Lower leg skin (tissue), 4 donors: Measurements from ENCODE around the gene SLC25A13. TPM values are rescaled to one million over a fixed set of nuclear protein-coding genes. Genes with fewer than 3 reads are reported as not detected.

Experiments used
- DNase-seq, 2 donors: peaks; one replicate each; pipeline ENCODE4 v3.0.0-alpha.2; 2019; ENCODE audit warnings: low spot score in 2 of 2
- H3K4me3 ChIP-seq: fragments of 200-600 bp; sonication (generic); 2 replicates; pipeline ENCODE4 v1.5.1; 2017; ENCODE audit warnings: mild to moderate bottlenecking, low read depth; ENCODE audit not compliant: poor library complexity, severe bottlenecking
- CTCF ChIP-seq, 3 donors: fragments of 450-650 bp; IDR thresholded peaks; one replicate each; pipeline ENCODE4 v1.5.1; 2016; ENCODE audit warnings: antibody characterized with exemption in 3 of 3, mild to moderate bottlenecking in 3 of 3, moderate library complexity in 2 of 3
- POLR2A ChIP-seq, 2 donors: fragments of 450-650 bp; IDR thresholded peaks; one replicate each; pipeline ENCODE4 v1.6.1; 2016 to 2017; ENCODE audit warnings: antibody characterized with exemption in 2 of 2, mild to moderate bottlenecking in 1 of 2, moderate library complexity in 1 of 2
- WGBS, 2 donors: methylation state at CpG; one replicate each; pipeline ENCODE4 v1.1.5; 2018; 5-methylcytosine and 5-hydroxymethylcytosine counted together
- intact Hi-C: fragments of 100-400 bp; cut with DNase I; formaldehyde crosslinking; loops from one replicate; pipeline ENCODE4 v1.15.0; 2023; ENCODE audit warnings: low total_unique reads
- total RNA-seq, 4 donors: library from RNA; depleted of rRNA; stranded (reverse); fragments of >200 nt; gene quantifications; one replicate each; pipeline ENCODE4 v1.1.0, GENCODE V29; 2016

The SLC25A13 gene
- total RNA-seq, 4 donors from 2014 or later, result 28.5 to 39.8 (median 33.0) TPM

DNA sequence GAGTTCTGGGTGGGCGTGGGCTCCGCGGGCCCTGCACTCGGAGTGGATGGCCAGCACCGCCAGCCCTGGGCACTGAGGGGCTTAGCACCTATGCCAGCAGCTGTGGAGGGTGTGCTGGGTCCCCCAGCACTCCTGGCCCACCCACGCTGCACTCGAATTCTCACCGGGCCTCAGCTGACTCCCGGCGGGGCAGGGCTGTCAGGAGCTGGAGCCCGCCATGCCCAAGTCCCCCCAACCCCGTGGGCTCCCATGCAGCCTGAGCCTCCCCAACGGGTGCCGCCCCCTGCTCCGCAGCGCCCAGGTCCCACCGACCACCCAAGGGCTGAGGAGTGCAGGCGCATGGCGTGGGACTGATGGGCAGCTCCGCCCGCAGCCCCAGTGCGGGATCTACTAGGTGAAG is 93.1 kb downstream of the SLC25A13 start:
- no peak for DNase-seq
- no peak overlapping the region for H3K4me3 ChIP-seq
- 96 to 97% methylated on average over 11 to 13 of the region's 22 CpGs for WGBS, 2 donors
- TF ChIP-seq POLR2A (IDR thresholded peaks at IDR 0.05), result no peak
- no peak for TF ChIP-seq CTCF (IDR thresholded peaks at IDR 0.05)
- intact Hi-C loops, result no loop called here

- WGBS, 2 donors, result 96 to 97% methylated on average over 5 of the region's 5 CpGs
- TF ChIP-seq CTCF (IDR thresholded peaks at IDR 0.05), result no peak
- intact Hi-C loops, result no loop called here
These were observed 96.6 kb downstream of the SLC25A13 start for GRCh38 chr7:96225251-96225650.

GRCh38 chr7:96224685-96225084 is 97.2 kb downstream of the SLC25A13 start:
- TF ChIP-seq CTCF (IDR thresholded peaks at IDR 0.05), result no peak
- no peak for TF ChIP-seq POLR2A (IDR thresholded peaks at IDR 0.05)
- 92 to 100% methylated on average over 1 of the region's 1 CpG for WGBS, 2 donors
- no peak for DNase-seq
- intact Hi-C loops, result no loop called here
- H3K4me3 ChIP-seq, result no peak overlapping the region

More at GRCh38 chr7:96225251-96225650, 96.6 kb downstream of the SLC25A13 start:
- no peak overlapping the region for H3K4me3 ChIP-seq
- DNase-seq, result no peak

DNA sequence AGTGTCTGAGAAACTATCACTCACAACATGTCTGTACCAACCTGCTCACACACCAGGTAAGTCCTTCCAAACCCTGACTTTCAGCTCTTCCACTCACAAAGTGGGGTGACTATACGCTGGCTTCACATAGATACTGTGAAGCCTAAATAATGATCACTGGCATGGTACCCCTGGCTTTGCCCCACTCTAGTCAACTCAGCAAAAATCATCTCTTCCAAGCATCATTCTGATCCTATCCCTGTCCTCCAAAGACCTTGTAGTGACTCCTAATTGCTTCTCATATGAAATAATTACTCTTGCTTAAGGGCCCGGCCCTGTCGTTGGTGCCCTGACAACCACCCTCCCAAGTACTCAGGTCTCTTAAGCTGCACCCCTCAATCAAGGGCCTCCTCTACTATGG is 97.8 kb downstream of the SLC25A13 start:
- WGBS, 2 donors, result 83 to 100% methylated on average over 3 of the region's 3 CpGs

GRCh38 chr7:96221888-96222287 is 100.0 kb downstream of the SLC25A13 start:
- no peak for TF ChIP-seq POLR2A (IDR thresholded peaks at IDR 0.05)
- no peak for TF ChIP-seq CTCF (IDR thresholded peaks at IDR 0.05)
- intact Hi-C loops, result no loop called here
- no peak overlapping the region for H3K4me3 ChIP-seq
- 97% methylated on average over 5 of the region's 5 CpGs for WGBS, 2 donors
- no peak for DNase-seq

More for the DNA sequence above, 97.8 kb downstream of the SLC25A13 start:
- no peak overlapping the region for H3K4me3 ChIP-seq
- DNase-seq, result no peak
- intact Hi-C loops, result no loop called here
- no peak for TF ChIP-seq CTCF (IDR thresholded peaks at IDR 0.05)
- no peak for TF ChIP-seq POLR2A (IDR thresholded peaks at IDR 0.05)

DNA sequence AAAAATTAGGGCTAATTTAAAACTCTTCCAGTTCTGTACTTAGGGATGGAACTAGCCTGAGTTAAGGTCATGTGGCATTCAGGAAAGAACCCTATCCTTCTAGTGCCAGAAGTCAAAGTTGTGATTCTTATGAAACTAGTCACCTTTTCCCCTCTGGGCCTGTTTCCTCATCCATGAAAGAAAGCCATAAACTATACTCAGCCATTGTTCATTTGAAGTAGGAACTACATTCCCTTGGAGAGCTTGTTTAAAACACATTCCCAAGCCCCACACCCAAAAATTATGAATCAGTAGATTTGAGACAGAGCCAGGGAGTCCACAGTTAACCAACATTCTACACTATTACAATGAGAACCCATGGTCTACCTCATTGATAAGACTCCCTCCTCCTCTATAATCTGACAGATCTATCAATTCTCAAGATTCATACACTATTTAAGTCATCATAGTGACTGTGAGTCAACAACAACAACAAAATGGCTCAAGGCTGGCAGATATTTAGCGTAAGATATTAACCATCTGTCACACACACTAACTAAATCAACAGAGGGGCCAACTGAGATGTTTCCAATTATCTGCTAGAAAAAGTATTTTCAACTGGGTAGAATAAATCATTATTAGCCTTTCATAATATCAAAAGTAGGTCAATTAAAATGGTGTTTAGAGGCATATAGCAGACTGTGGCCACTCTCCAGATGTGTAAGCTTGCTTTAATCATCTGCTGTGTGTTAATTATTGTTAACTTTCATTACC is 102.3 kb downstream of the SLC25A13 start:
- peak in 1 of 2 donors; percentile 47 for DNase-seq
- intact Hi-C loops, result no loop called here
- WGBS, 2 donors, result 45 to 48% methylated on average over 1 of the region's 1 CpG
- no peak overlapping the region for H3K4me3 ChIP-seq
- no peak for TF ChIP-seq CTCF (IDR thresholded peaks at IDR 0.05)
- no peak for TF ChIP-seq POLR2A (IDR thresholded peaks at IDR 0.05)
